ENCODE data around the gene ASCC3.
"Not testable (repeated sequence)": the region's sequence is repeated elsewhere in the genome, so short reads cannot be mapped to it uniquely, and the experiment has no call there.

ASCC3 gene

GRCh38 chr6:100862063-100862462, 19.1 kb downstream of the ASCC3 start:
- H3K27ac Mint-ChIP-seq = no peak overlapping the region
- H3K4me3 Mint-ChIP-seq = no peak overlapping the region
- H3K9me3 Mint-ChIP-seq = peaks cover 27% of the 10 kb centered on the region
- H3K36me3 Mint-ChIP-seq (ENCODE audit: low read depth) = peaks cover 64% of the 10 kb centered on the region
- H3K4me1 Mint-ChIP-seq (ENCODE audit: low read depth) = no peaks in the 10 kb centered on the region
- H3K27me3 Mint-ChIP-seq (ENCODE audit: low read depth) = no peaks in the 10 kb centered on the region

GRCh38 chr6:100856146-100856545, 25.0 kb downstream of the ASCC3 start:
- H3K4me3 Mint-ChIP-seq = no peak overlapping the region
- H3K36me3 Mint-ChIP-seq (ENCODE audit: low read depth) = peaks cover 61% of the 10 kb centered on the region
- no peak overlapping the region for H3K27ac Mint-ChIP-seq
- no peaks in the 10 kb centered on the region for H3K27me3 Mint-ChIP-seq (ENCODE audit: low read depth)
- H3K4me1 Mint-ChIP-seq (ENCODE audit: low read depth) = peaks cover 4% of the 10 kb centered on the region
- peaks cover 34% of the 10 kb centered on the region for H3K9me3 Mint-ChIP-seq

- no peak overlapping the region for H3K27ac Mint-ChIP-seq
- H3K4me3 Mint-ChIP-seq = no peak overlapping the region
- H3K4me1 Mint-ChIP-seq (ENCODE audit: low read depth) = peaks cover 8% of the 10 kb centered on the region
- H3K27me3 Mint-ChIP-seq (ENCODE audit: low read depth) = no peaks in the 10 kb centered on the region
- H3K36me3 Mint-ChIP-seq (ENCODE audit: low read depth) = peaks cover 42% of the 10 kb centered on the region
- peaks cover 5% of the 10 kb centered on the region for H3K9me3 Mint-ChIP-seq
Observed at GRCh38 chr6:100851819-100852218, 29.3 kb downstream of the ASCC3 start.

- H3K36me3 Mint-ChIP-seq (ENCODE audit: low read depth) = peaks cover 35% of the 10 kb centered on the region
- H3K9me3 Mint-ChIP-seq = no peaks in the 10 kb centered on the region
- no peak overlapping the region for H3K4me3 Mint-ChIP-seq
- no peaks in the 10 kb centered on the region for H3K27me3 Mint-ChIP-seq (ENCODE audit: low read depth)
- peaks cover 8% of the 10 kb centered on the region for H3K4me1 Mint-ChIP-seq (ENCODE audit: low read depth)
- H3K27ac Mint-ChIP-seq = no peak overlapping the region
Observed at GRCh38 chr6:100850174-100850573, 31.0 kb downstream of the ASCC3 start.

GRCh38 chr6:100846276-100846675, 34.9 kb downstream of the ASCC3 start:
- no peak overlapping the region for H3K27ac Mint-ChIP-seq
- H3K9me3 Mint-ChIP-seq = no peaks in the 10 kb centered on the region
- peaks cover 4% of the 10 kb centered on the region for H3K4me1 Mint-ChIP-seq (ENCODE audit: low read depth)
- no peaks in the 10 kb centered on the region for H3K27me3 Mint-ChIP-seq (ENCODE audit: low read depth)
- H3K36me3 Mint-ChIP-seq (ENCODE audit: low read depth) = peaks cover 26% of the 10 kb centered on the region
- H3K4me3 Mint-ChIP-seq = no peak overlapping the region

DNA sequence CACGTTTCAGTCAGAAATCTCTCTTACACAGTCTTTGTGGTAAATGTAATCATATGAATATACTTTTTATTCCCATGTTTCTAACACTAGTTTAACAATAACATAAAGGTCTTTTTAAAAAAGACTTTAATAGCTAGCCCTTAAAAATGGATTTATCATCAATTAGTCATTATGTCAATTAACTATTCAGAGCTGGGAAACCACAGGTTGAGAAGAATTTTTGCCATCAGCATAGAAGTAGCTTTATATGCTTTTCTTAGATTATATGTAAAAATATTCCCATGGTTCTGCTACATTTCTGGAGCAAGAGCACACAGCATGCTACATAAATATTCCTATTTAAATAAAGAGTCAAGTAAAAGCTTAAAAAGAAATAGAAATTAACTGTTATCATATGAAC, 35.5 kb downstream of the ASCC3 start:
- Mint-ChIP-seq H3K36me3 (ENCODE audit: low read depth) (peaks cover 30% of the 10 kb centered on the region), H3K27ac (no peak overlapping the region), H3K4me1 (ENCODE audit: low read depth) (peaks cover 4% of the 10 kb centered on the region), H3K9me3 (no peaks in the 10 kb centered on the region), H3K4me3 (no peak overlapping the region), H3K27me3 (ENCODE audit: low read depth) (no peaks in the 10 kb centered on the region)

GRCh38 chr6:100839419-100839818, 41.7 kb downstream of the ASCC3 start:
- Mint-ChIP-seq H3K4me3 (no peak overlapping the region), H3K9me3 (no peaks in the 10 kb centered on the region), H3K36me3 (ENCODE audit: low read depth) (peaks cover 25% of the 10 kb centered on the region), H3K27me3 (ENCODE audit: low read depth) (no peaks in the 10 kb centered on the region), H3K27ac (no peak overlapping the region), H3K4me1 (ENCODE audit: low read depth) (peaks cover 5% of the 10 kb centered on the region)

- H3K4me1 Mint-ChIP-seq (ENCODE audit: low read depth) = peaks cover 7% of the 10 kb centered on the region
Observed at GRCh38 chr6:100838011-100838410, 43.1 kb downstream of the ASCC3 start.

DNA sequence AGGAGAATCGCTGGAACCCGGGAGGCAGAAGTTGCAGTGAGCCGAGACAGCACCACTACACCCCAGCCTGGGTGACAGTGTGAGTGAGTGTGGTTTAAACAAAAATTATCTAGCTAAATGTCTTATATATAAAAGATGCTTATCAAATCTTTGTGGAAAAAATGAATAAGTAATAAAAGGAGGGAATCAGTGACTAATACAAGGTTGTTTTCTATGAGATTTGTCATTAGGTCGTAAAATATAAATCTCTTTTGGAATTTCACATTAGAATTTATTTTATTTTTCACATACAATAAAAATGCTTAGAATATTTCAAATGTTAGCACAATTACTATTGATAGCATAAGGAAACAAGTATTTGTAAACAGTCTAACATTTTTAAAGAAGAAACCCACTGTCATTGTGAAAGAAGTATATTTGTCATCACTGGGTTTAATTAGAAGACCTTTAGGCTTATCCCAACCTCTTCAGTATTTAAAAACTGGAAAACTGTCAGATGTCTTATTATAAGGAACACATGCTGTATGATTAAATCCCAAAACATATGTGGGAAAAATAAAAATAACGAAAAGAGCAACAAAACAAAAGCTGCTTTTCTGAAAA, 47.1 kb downstream of the ASCC3 start:
- no peaks in the 10 kb centered on the region for H3K27me3 Mint-ChIP-seq (ENCODE audit: low read depth)
- H3K4me3 Mint-ChIP-seq = no peak overlapping the region
- no peak overlapping the region for H3K27ac Mint-ChIP-seq
- peaks cover 22% of the 10 kb centered on the region for H3K36me3 Mint-ChIP-seq (ENCODE audit: low read depth)
- peaks cover 3% of the 10 kb centered on the region for H3K9me3 Mint-ChIP-seq
- H3K4me1 Mint-ChIP-seq (ENCODE audit: low read depth) = peaks cover 10% of the 10 kb centered on the region

More at GRCh38 chr6:100838011-100838410, 43.1 kb downstream of the ASCC3 start:
- Mint-ChIP-seq H3K27ac (no peak overlapping the region), H3K36me3 (ENCODE audit: low read depth) (peaks cover 23% of the 10 kb centered on the region), H3K4me3 (no peak overlapping the region), H3K27me3 (ENCODE audit: low read depth) (no peaks in the 10 kb centered on the region), H3K9me3 (no peaks in the 10 kb centered on the region)

GRCh38 chr6:100829077-100829595, 52.0 kb downstream of the ASCC3 start:
- not testable (repeated sequence) for H3K4me1 Mint-ChIP-seq (ENCODE audit: low read depth); H3K9me3 Mint-ChIP-seq; H3K27me3 Mint-ChIP-seq (ENCODE audit: low read depth); H3K27ac Mint-ChIP-seq; H3K4me3 Mint-ChIP-seq
- H3K36me3 Mint-ChIP-seq (ENCODE audit: low read depth) = peaks cover 23% of the 10 kb centered on the region

DNA sequence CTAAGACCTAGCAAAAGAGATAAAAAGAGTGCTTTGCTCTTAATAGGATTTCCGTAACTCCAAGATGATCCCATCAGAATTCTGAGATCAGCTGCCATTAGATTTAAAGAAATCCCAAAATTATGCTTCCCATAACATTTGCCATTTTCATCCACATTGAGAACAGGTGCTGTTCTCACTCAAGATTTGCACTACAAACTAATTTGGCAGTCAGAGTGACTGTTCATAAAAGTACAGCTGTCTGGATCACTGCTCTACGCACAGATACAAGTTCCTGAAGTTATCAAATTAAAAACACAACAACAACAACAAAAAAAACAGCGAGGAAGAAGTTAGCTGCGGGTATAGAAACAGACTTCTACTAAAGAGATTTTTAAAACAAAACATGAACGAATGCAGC, 58.1 kb downstream of the ASCC3 start:
- Mint-ChIP-seq H3K4me3 (no peak overlapping the region), H3K9me3 (peaks cover 7% of the 10 kb centered on the region), H3K4me1 (ENCODE audit: low read depth) (peaks cover 4% of the 10 kb centered on the region), H3K27ac (no peak overlapping the region), H3K27me3 (ENCODE audit: low read depth) (no peaks in the 10 kb centered on the region), H3K36me3 (ENCODE audit: low read depth) (peaks cover 32% of the 10 kb centered on the region)

GRCh38 chr6:100818066-100818465, 63.1 kb downstream of the ASCC3 start:
- H3K4me1 Mint-ChIP-seq (ENCODE audit: low read depth) = peaks cover 2% of the 10 kb centered on the region
- H3K4me3 Mint-ChIP-seq = no peak overlapping the region
- H3K27ac Mint-ChIP-seq = no peak overlapping the region
- no peaks in the 10 kb centered on the region for H3K27me3 Mint-ChIP-seq (ENCODE audit: low read depth)
- peaks cover 37% of the 10 kb centered on the region for H3K36me3 Mint-ChIP-seq (ENCODE audit: low read depth)
- H3K9me3 Mint-ChIP-seq = peaks cover 19% of the 10 kb centered on the region

DNA sequence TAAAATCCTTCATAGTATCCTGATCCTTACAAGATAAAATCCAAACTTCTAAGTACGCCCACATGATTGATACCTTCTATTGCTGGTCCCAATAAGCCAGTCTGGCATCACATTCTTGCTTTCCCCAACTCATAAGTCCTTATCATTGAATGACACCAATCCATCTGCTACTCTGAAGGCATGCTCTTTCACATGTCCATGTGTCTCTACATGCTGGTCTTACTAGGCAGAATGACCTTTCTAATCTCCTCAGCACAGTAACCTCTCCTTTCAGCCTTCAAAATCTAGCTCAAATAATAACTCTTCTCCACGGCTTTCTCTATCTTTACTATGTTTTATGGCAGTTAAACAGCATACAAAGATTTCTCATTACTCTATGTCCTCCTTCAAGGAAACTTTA, 71.1 kb downstream of the ASCC3 start:
- Mint-ChIP-seq H3K27me3 (ENCODE audit: low read depth) (no peaks in the 10 kb centered on the region), H3K4me3 (no peak overlapping the region), H3K36me3 (ENCODE audit: low read depth) (peaks cover 7% of the 10 kb centered on the region), H3K9me3 (no peaks in the 10 kb centered on the region), H3K27ac (no peak overlapping the region), H3K4me1 (ENCODE audit: low read depth) (peaks cover 9% of the 10 kb centered on the region)

- Mint-ChIP-seq H3K27me3 (ENCODE audit: low read depth) (no peaks in the 10 kb centered on the region), H3K4me3 (no peak overlapping the region), H3K27ac (no peak overlapping the region), H3K36me3 (ENCODE audit: low read depth) (peaks cover 13% of the 10 kb centered on the region), H3K9me3 (no peaks in the 10 kb centered on the region), H3K4me1 (ENCODE audit: low read depth) (peaks cover 9% of the 10 kb centered on the region)
Observed at GRCh38 chr6:100809346-100809745, 71.8 kb downstream of the ASCC3 start.

GRCh38 chr6:100808638-100809275, 72.4 kb downstream of the ASCC3 start:
- H3K4me3 Mint-ChIP-seq = no peak overlapping the region
- no peaks in the 10 kb centered on the region for H3K27me3 Mint-ChIP-seq (ENCODE audit: low read depth)
- H3K36me3 Mint-ChIP-seq (ENCODE audit: low read depth) = peaks cover 14% of the 10 kb centered on the region
- no peaks in the 10 kb centered on the region for H3K9me3 Mint-ChIP-seq
- no peak overlapping the region for H3K27ac Mint-ChIP-seq
- peaks cover 7% of the 10 kb centered on the region for H3K4me1 Mint-ChIP-seq (ENCODE audit: low read depth)

All from T-helper 1 cell treated with Interleukin-12 subunit alpha and Interleukin-12 subunit beta and Interleukin-4 antibody, amounts not matched to agents 30 μg/mL and 1 μg/mL, for 36 hours (primary cell).